Lower lobe of right lung (tissue), 2 donors: ENCODE measurements around the gene MET. TPM values are rescaled to one million over a fixed set of nuclear protein-coding genes. Genes with fewer than 3 reads are reported as not detected.

Experiments used
- ATAC-seq, 2 donors: fragments of 200-7000 bp; cut with Tn5 transposase; one replicate each; pipeline ENCODE4 v1.9.1; 2020 to 2022; ENCODE audit warnings: mild to moderate bottlenecking in 2 of 2, moderate library complexity in 2 of 2
- DNase-seq: peaks from one replicate; pipeline ENCODE4 v3.0.0-alpha.2; 2020
- H3K27ac ChIP-seq: fragments of 200-600 bp; one replicate; pipeline ENCODE4 v1.8.0; 2022
- H3K27me3 ChIP-seq: fragments of 200-600 bp; one replicate; pipeline ENCODE4 v1.8.0; 2022; ENCODE audit warnings: low read depth
- H3K36me3 ChIP-seq: fragments of 200-600 bp; one replicate; pipeline ENCODE4 v1.8.0; 2022; ENCODE audit warnings: mild to moderate bottlenecking
- H3K4me1 ChIP-seq: fragments of 200-600 bp; one replicate; pipeline ENCODE4 v1.8.0; 2022
- H3K4me3 ChIP-seq: fragments of 200-600 bp; one replicate; pipeline ENCODE4 v1.8.0; 2022; ENCODE audit warnings: mild to moderate bottlenecking
- H3K9me3 ChIP-seq: fragments of 200-600 bp; one replicate; pipeline ENCODE4 v1.8.0; 2022
- CTCF ChIP-seq: fragments of 200-600 bp; IDR thresholded peaks from one replicate; pipeline ENCODE4 v1.8.0; 2022; ENCODE audit warnings: antibody characterized with exemption, mild to moderate bottlenecking
- intact Hi-C: fragments of 100-400 bp; cut with DNase I; formaldehyde crosslinking; loops from one replicate; pipeline ENCODE4 v1.11.0; 2022
- total RNA-seq: library from RNA; stranded (reverse); fragmentation: NEBNext Ultra II Directional; extraction: Animal tissue kit (Norgen Biotek cat#: 25700); gene quantifications from one replicate; pipeline ENCODE4 v1.2.1, GENCODE V29; 2021
- donor health status: DM: no; HTN: yes; CAD: no; lungs with severe emphysema.

Gene MET
- total RNA-seq, 1 donor from 2014 or later, result 74.3 TPM

GRCh38 chr7:116788572-116789197, 116.7 kb downstream of the MET start:
- no peak overlapping the region for H3K4me3 ChIP-seq
- H3K4me1 ChIP-seq, result peaks cover 9% of the 10 kb centered on the region
- H3K27me3 ChIP-seq, result no peaks in the 10 kb centered on the region
- DNase-seq (no peak), ATAC-seq (peak in 1 of 2 donors; percentile 69)
- intact Hi-C loops, result no loop called here
- H3K36me3 ChIP-seq, result peaks cover 1% of the 10 kb centered on the region
- H3K27ac ChIP-seq, result no peak overlapping the region
- no peaks in the 10 kb centered on the region for H3K9me3 ChIP-seq
- no peak for TF ChIP-seq CTCF

- Histone ChIP-seq H3K36me3 (no peaks in the 10 kb centered on the region), H3K27me3 (no peaks in the 10 kb centered on the region), H3K4me3 (no peak overlapping the region), H3K27ac (no peak overlapping the region), H3K9me3 (no peaks in the 10 kb centered on the region), H3K4me1 (peaks cover 9% of the 10 kb centered on the region)
- intact Hi-C loops, result no loop called here
- no peak for TF ChIP-seq CTCF
- no peak for DNase-seq
- ATAC-seq, result no peak
These were observed 118.0 kb downstream of the MET start for GRCh38 chr7:116790025-116790424.

- no peak for DNase-seq
- no peak overlapping the region for H3K4me3 ChIP-seq
These were observed 120.8 kb downstream of the MET start for GRCh38 chr7:116792813-116793212.

GRCh38 chr7:116793795-116794340, 121.9 kb downstream of the MET start:
- TF ChIP-seq CTCF, result no peak
- intact Hi-C loops, result no loop called here

More at GRCh38 chr7:116792813-116793212, 120.8 kb downstream of the MET start:
- ATAC-seq, result no peak
- TF ChIP-seq CTCF, result no peak
- Histone ChIP-seq H3K27ac (no peak overlapping the region), H3K36me3 (peaks cover 9% of the 10 kb centered on the region), H3K4me1 (no peaks in the 10 kb centered on the region), H3K27me3 (no peaks in the 10 kb centered on the region), H3K9me3 (no peaks in the 10 kb centered on the region)
- intact Hi-C loops, result no loop called here

GRCh38 chr7:116796471-116796870, 124.5 kb downstream of the MET start:
- DNase-seq (no peak), ATAC-seq (no peak)
- TF ChIP-seq CTCF, result no peak
- Histone ChIP-seq H3K4me3 (no peak overlapping the region), H3K27ac (no peak overlapping the region), H3K36me3 (peaks cover 9% of the 10 kb centered on the region), H3K27me3 (no peaks in the 10 kb centered on the region), H3K4me1 (no peaks in the 10 kb centered on the region), H3K9me3 (no peaks in the 10 kb centered on the region)
- intact Hi-C loops, result no loop called here

More at GRCh38 chr7:116793795-116794340, 121.9 kb downstream of the MET start:
- Histone ChIP-seq H3K4me1 (no peaks in the 10 kb centered on the region), H3K27ac (no peak overlapping the region), H3K27me3 (no peaks in the 10 kb centered on the region), H3K4me3 (no peak overlapping the region), H3K9me3 (no peaks in the 10 kb centered on the region), H3K36me3 (peaks cover 9% of the 10 kb centered on the region)
- DNase-seq (no peak), ATAC-seq (no peak)
